GM08714 (cell line): Measurements from ENCODE around the gene RIMS4.

Experiments used
- H3K4me3 ChIP-seq: fragments of 200-500 bp; sonication (Bioruptor generic); 2 replicates; pipeline ENCODE4 v1.5.1; 2014; ENCODE audit warnings: mild to moderate bottlenecking, low read length, inconsistent platforms
- ZNF274 ChIP-seq: IDR thresholded peaks from 2 replicates; pipeline ENCODE4 v1.6.1; 2012; ENCODE audit warnings: mild to moderate bottlenecking, low read depth, low read length

The RIMS4 gene

DNA sequence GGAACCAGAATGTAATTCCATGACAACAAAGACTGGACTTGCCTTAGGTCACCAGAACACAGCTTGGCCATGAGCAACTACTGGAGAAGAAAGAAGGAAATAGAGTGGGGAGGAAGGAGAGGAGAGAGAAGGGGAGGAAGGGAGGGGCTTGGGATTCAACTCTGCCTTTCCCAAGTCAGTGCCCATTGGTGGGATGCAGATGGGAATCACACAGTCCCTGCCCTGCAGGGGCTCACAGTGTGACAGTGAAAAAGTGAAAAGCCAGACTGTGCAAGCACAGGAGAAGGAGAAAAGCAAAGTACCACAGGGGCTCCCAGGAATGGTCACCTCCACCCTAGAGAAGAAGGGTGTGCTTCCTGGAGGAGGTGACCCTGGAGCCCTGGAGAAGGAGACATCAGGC lies 14.0 kb downstream of the RIMS4 start:
- TF ChIP-seq ZNF274, result no peak

DNA sequence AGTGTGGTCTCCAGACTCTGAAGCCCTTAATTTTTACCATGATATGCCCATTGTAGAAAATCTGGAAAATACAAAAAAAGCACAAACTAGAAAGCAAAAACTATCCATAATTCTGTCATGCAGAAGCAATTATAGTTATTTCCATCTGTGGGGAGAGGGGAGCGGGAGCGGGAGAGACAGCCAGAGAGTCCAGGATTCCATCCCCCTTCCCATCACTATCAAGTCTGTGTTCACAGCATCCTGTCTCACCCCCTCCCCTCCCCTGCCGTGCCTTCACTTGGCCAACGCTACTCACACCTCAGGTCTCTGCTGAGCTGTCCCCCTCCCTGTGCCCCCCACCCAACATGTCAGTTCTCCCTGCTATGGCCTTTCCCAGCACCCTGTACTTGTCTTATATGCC lies 14.5 kb downstream of the RIMS4 start:
- TF ChIP-seq ZNF274, result no peak
- H3K4me3 ChIP-seq, result no peak overlapping the region

More for the DNA sequence above, 14.0 kb downstream of the RIMS4 start:
- H3K4me3 ChIP-seq, result no peak overlapping the region

DNA sequence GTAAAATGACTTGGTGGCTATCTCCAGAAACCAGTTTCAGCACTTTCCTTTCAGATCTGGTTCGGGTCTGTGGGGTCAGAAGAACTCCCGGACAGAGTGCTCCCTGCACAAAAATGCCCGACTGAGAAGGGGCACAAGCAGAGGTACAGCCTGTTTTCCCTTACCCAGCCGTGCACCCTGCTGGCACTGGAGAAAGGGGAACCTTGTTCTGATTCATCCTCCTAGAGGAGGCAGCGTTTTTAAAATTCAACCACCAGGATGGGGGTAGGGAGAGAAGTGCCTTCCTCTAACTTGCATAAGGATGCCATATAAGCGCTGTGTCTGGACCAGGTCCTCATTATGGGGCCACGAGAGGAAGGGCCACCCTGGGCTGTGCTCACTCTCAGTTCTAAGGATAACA lies 17.6 kb downstream of the RIMS4 start:
- no peak for TF ChIP-seq ZNF274
- no peak overlapping the region for H3K4me3 ChIP-seq

DNA sequence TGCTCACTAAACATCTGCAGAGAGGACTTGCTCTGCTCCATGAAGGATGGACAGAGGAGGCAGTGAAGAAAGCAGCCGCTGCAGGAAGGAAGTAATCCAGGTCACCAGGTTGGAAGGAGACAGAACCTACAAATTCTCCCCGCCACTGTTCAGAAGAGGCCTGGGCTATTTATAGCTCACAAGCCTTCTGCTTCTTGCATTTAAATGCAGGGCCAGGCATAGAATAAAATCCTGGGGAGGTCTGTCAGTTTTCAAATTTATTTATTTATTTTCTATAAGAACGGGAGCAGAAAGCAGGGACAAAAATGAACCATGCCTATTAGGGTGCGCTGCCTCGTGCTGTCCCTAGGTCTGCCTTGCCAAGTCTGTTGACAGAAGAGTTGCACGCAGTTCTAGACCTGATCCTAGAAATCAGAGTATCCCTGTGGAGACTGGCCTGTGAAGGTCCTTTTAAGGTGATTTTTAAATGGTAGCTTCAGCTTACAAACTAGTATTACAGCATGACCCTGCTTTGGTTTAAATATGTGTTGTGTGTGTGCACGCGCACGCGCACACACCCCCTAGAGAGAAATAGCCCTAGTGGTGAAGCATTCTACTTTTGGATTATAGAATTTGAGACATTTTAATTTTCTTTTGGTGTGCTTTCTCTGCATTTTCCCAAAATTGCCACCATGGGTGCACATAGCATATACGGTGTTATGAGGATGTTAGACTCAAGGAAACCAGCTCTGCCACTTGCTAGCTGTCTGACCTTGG lies 19.5 kb downstream of the RIMS4 start:
- H3K4me3 ChIP-seq, result no peak overlapping the region
- no peak for TF ChIP-seq ZNF274

DNA sequence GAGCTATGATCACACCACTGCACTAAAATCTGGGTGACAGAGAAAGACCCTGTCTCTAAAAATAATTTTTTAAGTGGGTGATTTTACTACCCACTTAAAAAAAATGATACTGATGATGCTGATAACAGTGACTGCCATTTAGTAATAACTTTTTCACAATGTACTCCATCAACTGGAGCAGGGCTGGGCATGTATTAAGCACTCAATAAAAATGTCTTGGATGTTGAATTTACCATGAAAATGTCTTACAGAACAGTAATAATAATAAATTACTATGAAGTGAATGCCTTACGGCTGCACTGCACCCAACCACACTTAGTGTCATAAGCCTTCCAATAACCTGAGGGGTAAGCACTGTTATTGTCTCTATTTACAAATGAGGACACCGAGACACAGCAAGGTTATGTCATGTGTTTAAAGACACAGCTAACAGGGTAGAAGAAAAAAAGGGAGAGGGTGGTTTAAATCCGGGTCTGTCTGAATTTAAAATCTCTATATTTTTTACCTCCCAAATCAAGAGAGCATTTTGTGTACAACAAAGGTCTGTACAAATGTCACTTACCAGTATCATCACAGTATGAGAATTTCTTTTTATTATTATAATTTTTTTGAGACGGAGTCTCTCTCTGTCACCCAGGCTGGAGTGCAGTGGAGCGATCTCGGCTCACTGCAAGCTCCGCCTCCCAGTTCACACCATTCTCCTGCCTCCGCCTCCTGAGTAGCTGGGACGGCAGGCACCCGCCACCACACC lies 21.5 kb downstream of the RIMS4 start:
- H3K4me3 ChIP-seq, result no peak overlapping the region
- TF ChIP-seq ZNF274, result no peak

DNA sequence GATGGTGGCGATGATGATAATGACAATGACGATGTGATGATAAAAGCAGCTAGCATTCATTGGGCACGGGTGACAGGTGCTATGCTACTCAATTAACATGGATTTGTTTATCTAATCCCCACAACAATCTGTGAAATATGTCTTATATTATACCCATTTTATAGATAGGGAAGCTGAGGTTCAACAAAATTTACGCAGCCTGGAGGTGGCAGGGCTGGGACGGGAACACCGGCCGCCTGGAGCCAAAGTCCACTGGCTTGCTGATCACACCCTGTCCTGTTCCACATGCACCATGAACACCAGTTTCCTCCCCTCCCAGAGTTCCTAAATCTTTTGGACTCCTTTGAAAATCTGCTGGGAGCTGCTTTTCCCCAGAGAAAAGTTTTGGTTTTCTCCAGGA lies 23.0 kb downstream of the RIMS4 start:
- no peak overlapping the region for H3K4me3 ChIP-seq
- TF ChIP-seq ZNF274, result no peak

DNA sequence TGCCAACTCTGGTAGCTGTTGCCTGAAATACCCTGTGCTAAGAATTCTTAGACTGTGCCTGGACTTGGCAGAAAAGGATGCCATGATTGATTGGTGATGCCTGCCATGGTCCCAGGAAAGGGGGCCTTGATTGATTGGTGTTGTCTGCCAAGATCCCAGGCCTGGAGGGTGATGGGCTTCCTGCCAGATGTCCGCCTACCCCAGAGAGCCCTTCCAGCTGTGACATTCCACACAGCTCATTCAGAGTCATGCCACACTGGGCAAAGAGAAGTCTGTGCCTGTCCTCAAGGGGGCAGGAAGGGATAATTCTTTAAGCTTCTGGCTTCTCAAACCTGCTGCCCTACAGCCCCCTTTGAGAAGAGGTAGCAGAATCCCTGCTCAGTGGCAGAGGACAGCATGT lies 24.6 kb downstream of the RIMS4 start:
- TF ChIP-seq ZNF274, result no peak

DNA sequence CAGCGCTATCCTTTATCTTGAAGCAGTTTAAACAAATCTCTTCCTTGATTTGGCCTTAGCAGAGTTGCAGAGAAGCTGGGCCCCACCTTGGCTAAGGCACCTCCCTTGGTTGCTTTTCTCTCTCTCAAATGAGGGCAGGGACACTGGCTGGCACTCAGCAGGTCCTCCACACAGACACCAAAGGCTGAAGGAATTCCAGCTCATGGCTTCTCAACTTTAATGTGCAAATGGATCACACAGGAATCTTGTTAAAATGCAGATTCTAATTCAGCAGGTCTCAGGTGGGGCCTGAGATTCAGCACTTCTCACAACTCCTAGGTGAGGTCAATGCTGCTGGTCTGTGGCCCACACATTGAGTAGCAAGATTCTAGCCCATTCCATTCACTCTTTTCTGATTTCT lies 25.7 kb downstream of the RIMS4 start:
- no peak overlapping the region for H3K4me3 ChIP-seq
- TF ChIP-seq ZNF274, result no peak

More for the DNA sequence above, 24.6 kb downstream of the RIMS4 start:
- H3K4me3 ChIP-seq, result no peak overlapping the region

DNA sequence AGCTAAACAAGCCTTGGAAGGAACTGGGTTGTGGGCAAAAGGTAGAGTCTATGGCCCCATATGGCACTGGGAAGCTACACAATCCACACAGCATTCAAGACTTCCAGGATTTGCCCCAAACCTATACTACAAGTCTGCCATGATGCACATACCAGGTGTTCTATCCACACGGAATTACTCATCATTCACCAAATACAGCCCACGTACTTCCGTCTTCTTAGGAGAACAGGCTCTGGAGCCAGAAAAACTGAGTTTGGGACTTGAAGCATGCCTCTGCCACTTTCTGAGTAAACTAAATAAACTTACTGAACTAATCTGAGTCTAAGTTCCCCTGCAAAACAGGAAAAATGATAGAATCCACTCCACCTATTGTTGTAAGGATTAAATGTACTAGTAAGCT lies 28.6 kb downstream of the RIMS4 start:
- no peak for TF ChIP-seq ZNF274
- H3K4me3 ChIP-seq, result no peak overlapping the region

DNA sequence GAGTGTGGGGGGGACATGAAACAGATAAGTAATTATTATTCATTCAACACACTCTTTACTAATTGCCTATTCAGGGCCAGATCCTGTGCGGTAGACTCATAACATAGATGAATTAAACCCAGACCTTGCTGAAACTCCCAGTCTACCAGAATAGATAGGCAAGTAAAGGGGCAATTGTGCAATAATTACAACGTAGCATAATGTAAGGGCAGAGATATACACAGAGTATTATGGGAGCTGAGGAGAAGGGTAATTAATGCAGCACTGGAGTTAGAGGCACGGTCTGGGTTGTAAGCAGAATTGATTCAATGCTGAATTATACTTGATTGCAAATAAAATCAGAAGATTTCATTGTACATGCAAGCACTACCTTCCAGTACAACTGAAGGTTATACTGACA lies 29.2 kb downstream of the RIMS4 start:
- no peak overlapping the region for H3K4me3 ChIP-seq

DNA sequence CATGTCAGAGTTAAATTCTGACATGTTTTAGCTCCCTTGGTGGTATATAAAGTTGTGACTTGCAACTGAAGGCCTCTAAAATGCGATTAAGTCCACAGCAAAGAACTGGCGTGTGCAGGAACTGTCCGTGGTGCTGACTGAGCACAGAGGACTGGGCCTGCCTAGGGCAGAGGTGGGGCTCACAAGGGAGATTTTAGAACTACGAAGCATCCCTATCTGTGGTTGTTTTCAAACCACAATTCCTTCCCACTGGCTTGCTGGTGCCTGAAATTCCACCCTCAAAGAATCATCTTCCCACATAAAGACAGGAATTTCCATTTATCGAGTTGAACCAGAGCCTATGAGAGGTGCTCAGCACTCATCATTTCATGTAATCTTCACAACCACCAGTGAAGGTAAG lies 30.1 kb downstream of the RIMS4 start:
- TF ChIP-seq ZNF274, result no peak
- no peak overlapping the region for H3K4me3 ChIP-seq

More for the DNA sequence above, 29.2 kb downstream of the RIMS4 start:
- TF ChIP-seq ZNF274, result no peak

DNA sequence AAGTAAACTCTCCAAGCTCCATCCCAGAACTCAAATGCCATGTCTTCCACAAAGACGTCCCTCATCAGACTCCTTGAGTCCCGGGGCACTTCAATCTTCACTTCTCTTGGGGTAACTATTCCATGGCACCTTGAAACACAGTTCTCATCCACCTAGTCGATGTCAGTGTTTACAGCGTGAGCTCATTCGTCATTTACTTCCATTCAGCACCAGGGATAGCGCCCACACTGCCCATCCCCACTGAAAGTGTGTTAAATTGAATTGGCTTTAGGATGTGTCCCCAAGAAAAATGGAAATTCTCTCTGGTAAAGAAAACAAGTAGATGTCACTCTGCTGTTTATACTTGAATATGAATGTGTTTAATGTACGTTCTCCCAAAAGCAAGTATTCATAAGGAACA lies 33.4 kb downstream of the RIMS4 start:
- no peak overlapping the region for H3K4me3 ChIP-seq
- no peak for TF ChIP-seq ZNF274

DNA sequence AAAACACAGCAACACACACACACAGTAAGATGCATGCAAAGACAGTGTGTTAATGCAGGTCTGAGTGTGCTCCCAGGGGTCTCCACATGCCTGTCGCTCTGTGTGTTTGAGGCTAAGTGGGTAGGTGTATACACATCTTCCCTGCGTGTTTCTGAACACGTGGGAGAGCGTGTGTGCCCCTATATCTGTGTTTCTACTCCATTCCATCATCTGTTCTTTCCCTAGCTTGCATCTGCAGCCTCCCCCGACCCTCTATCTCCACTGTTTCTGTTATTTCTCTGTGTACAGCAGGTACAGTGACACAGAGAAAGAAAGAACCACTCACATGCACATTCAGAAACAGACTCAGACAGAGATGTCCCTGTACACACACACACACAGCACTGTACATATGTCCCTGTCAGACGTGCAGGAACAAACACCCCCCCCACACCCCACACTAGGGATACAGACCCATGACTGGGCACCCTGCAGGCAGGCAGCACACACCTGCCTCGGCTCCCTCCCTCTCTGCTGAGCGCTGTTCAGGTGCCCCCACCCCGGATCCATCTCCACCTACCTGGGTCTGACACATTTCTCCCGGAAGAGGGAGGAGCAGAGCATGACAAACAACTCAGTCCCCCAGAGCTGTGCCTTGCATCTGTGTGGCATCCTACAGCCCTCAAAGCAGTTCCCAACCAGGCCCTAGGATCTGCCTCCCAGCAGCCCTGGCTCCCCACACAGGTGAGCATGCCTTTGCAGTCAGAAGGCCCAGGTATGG lies 37.1 kb downstream of the RIMS4 start:
- no peak overlapping the region for H3K4me3 ChIP-seq
- no peak for TF ChIP-seq ZNF274

DNA sequence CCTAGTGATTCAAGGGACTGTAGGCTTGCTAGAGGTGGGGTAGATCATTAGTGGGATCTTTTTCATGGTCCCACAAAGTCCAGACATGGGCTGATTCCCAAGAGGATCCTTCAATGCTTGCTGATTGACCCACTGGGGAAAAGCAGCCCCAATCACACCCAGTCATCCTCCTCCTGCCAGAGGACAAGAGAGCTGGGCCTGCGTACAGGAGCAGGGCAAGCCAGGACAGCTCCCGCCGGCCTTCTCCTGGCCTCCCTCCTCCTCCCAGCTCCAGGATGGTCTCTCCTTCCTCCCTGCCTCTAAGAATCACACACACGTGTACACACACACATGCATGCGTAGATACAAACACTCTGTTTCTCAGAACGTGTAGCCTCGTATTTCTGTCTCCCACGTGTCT lies 37.7 kb downstream of the RIMS4 start:
- H3K4me3 ChIP-seq, result no peak overlapping the region
- TF ChIP-seq ZNF274, result no peak

DNA sequence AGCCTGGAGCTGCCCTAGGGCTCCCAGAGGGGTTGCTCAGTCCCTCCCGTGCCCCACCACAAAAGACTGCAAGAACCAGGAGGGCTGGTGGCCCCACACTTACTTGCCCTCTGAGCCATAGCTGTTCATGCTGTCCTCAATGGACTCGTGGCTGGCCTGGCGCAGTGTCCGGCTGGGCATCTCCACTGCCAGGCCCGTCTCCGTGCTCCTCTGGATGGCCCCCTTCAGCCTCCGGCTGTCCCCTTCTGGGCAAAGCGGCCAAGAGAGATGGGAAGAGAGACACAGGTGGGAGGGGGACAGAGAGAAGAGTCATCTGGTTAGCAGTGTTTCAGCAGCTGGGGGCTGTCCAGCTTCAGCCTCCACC lies 39.2 kb downstream of the RIMS4 start:
- H3K4me3 ChIP-seq, result no peak overlapping the region
- TF ChIP-seq ZNF274, result no peak
